Esophagus muscularis mucosa (tissue), 4 donors: Measurements from ENCODE around the gene TBX18.

Experiments
- CTCF ChIP-seq, 3 experiments: fragments of 200-600 bp in 2 of 3; fragments of 450-650 bp in 1 of 3; sonication (generic) in 2 of 3; IDR thresholded peaks; one replicate each; pipeline ENCODE4 v1.5.1; 2017 to 2019; ENCODE audit warnings: antibody characterized with exemption in 3 of 3, mild to moderate bottlenecking in 2 of 3, moderate library complexity in 1 of 3
- EP300 ChIP-seq: sonication (generic); formaldehyde crosslinking; IDR thresholded peaks from one replicate; pipeline ENCODE4 v1.6.1; 2017; ENCODE audit warnings: antibody characterized with exemption
- POLR2A ChIP-seq: fragments of 450-650 bp; IDR thresholded peaks from one replicate; pipeline ENCODE4 v1.6.1; 2017; ENCODE audit warnings: antibody characterized with exemption, moderate library complexity, mild to moderate bottlenecking, low read depth

GRCh38 chr6:84749181-84749580 lies 15.2 kb downstream of the TBX18 start:
- TF ChIP-seq CTCF (IDR thresholded peaks at IDR 0.05) (no peak), POLR2A (no peak), EP300 (no peak)
